Measurements from ENCODE around the gene FILIP1. TPM values are rescaled to one million over a fixed set of nuclear protein-coding genes. Genes with fewer than 3 reads are reported as not detected.
"Not testable (repeated sequence)": the region's sequence is repeated elsewhere in the genome, so short reads cannot be mapped to it uniquely, and the experiment has no call there.

Gene FILIP1
- polyA plus RNA-seq, 1 donor: 2.4 TPM

GRCh38 chr6:75449630-75450206 is 43.9 kb downstream of the FILIP1 start:
- DNase-seq: no peak

- DNase-seq: no peak
Observed at GRCh38 chr6:75446241-75446880, 47.2 kb downstream of the FILIP1 start.

- DNase-seq: no peak
Observed at GRCh38 chr6:75445738-75446137, 47.9 kb downstream of the FILIP1 start.

GRCh38 chr6:75444899-75445298 is 48.7 kb downstream of the FILIP1 start:
- no peak for DNase-seq

- DNase-seq: not testable (repeated sequence)
Observed at GRCh38 chr6:75441883-75442282, 51.7 kb downstream of the FILIP1 start.

- not testable (repeated sequence) for DNase-seq
Observed at GRCh38 chr6:75441479-75441878, 52.1 kb downstream of the FILIP1 start.

GRCh38 chr6:75438442-75439116 is 55.0 kb downstream of the FILIP1 start:
- no peak for DNase-seq

- DNase-seq: no peak
Observed at GRCh38 chr6:75438013-75438431, 55.6 kb downstream of the FILIP1 start.

GRCh38 chr6:75437421-75437891 is 56.1 kb downstream of the FILIP1 start:
- no peak for DNase-seq

GRCh38 chr6:75436869-75437268 is 56.7 kb downstream of the FILIP1 start:
- DNase-seq: no peak

- DNase-seq: not testable (repeated sequence)
Observed at GRCh38 chr6:75432809-75433208, 60.8 kb downstream of the FILIP1 start.

GRCh38 chr6:75431379-75431778 is 62.2 kb downstream of the FILIP1 start:
- DNase-seq: no peak

- DNase-seq: peak; percentile 36
Observed at GRCh38 chr6:75430631-75431325, 62.8 kb downstream of the FILIP1 start.

GRCh38 chr6:75429061-75429703 is 64.4 kb downstream of the FILIP1 start:
- DNase-seq: no peak

- no peak for DNase-seq
Observed at GRCh38 chr6:75428204-75428603, 65.4 kb downstream of the FILIP1 start.

GRCh38 chr6:75427329-75427728 is 66.3 kb downstream of the FILIP1 start:
- no peak for DNase-seq

GRCh38 chr6:75424618-75425548 is 68.7 kb downstream of the FILIP1 start:
- DNase-seq: no peak

- no peak for DNase-seq
Observed at GRCh38 chr6:75423386-75423785, 70.2 kb downstream of the FILIP1 start.

GRCh38 chr6:75422024-75422639 is 71.5 kb downstream of the FILIP1 start:
- DNase-seq: no peak

GRCh38 chr6:75421316-75422023 is 72.1 kb downstream of the FILIP1 start:
- DNase-seq: no peak

Measured in left kidney (tissue), 2 donors.